ENCODE results near the gene KIRREL3. TPM values are rescaled to one million over a fixed set of nuclear protein-coding genes. Genes with fewer than 3 reads are reported as not detected.

KIRREL3 gene
- polyA plus RNA-seq, 1 of the 3 experiments (the other 2 are of a cell fraction), result 3.7 TPM

DNA sequence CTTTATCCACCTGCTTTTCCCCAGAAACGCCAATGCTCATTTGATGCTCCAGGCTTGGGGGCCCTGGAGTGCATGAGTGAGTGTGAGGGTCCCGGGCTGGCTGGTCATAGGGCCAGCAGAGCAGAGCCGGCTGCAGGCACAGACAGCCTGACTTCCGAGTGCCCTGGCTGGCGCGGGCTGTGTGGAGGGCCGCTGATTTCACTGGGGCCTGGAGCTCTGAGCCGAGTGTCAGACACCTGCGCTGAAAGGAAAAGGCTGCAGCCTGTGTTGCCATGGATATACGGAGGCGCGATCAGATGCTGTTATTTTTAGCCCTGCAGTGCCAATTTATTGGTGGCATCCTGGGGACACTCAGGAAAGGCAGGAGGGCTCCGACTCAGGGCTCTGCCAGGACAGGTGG is 557.5 kb downstream of the KIRREL3 start:
- WGBS (ENCODE audit: low lambda C conversion rate), result 65% methylated on average over 13 of the region's 13 CpGs
- TF ChIP-seq RAD21 (IDR thresholded peaks at IDR 0.05; ENCODE audit: low read length), result no peak
- peak; percentile 74 for DNase-seq
- no peak overlapping the region for H2AFZ ChIP-seq (ENCODE audit: low read depth)
- peaks cover 3% of the 10 kb centered on the region for H3F3A ChIP-seq (replicated peaks; ENCODE audit: insufficient read depth)
- no peaks in the 10 kb centered on the region for H3K9me3 ChIP-seq
- POLR2A ChIA-PET, result interaction anchor here (1.1 to 2.9 kb wide), 3 partner anchors 12 to 101 kb away, joined by 3 to 9 read pairs (median 3); no protein-coding TSS in a partner anchor
- H3K9ac ChIP-seq, result no peak overlapping the region
- no peaks in the 10 kb centered on the region for H3K79me2 ChIP-seq (ENCODE audit: insufficient read depth)
- no peaks in the 10 kb centered on the region for H3K27me3 ChIP-seq (ENCODE audit: insufficient read depth)
- H3K9me2 ChIP-seq, result no peaks in the 10 kb centered on the region
- H4K20me1 ChIP-seq (ENCODE audit: insufficient read depth), result no peaks in the 10 kb centered on the region
- H3K4me3 ChIP-seq (ENCODE audit: low read depth in 2 of 2, low read length in 1 of 2), result no peak overlapping the region
- peaks cover 0 to 20% of the 10 kb centered on the region in 2 experiments; a peak in 1 of 4 replicates for H3K4me1 ChIP-seq (ENCODE audit: control insufficient read depth in 1 of 2, insufficient read depth in 2 of 2, low read depth in 1 of 2, low read length in 1 of 2)
- CTCF ChIA-PET, result interaction anchor here (0.6 to 7.8 kb wide), 20 partner anchors 10 to 559 kb away, joined by 3 to 153 read pairs (median 4); no protein-coding TSS in a partner anchor
- H3K36me3 ChIP-seq (replicated peaks in 1 of 2; ENCODE audit: control insufficient read depth in 1 of 2, insufficient read depth in 2 of 2, low read length in 1 of 2), result no peaks in the 10 kb centered on the region
- H3K4me2 ChIP-seq, result no peak overlapping the region
- H3K27ac ChIP-seq (ENCODE audit: low read depth in 2 of 2, low read length in 1 of 2), result peak overlapping the region in 1 of 2 experiments; percentile 60; a peak in 2 of 4 replicates

DNA sequence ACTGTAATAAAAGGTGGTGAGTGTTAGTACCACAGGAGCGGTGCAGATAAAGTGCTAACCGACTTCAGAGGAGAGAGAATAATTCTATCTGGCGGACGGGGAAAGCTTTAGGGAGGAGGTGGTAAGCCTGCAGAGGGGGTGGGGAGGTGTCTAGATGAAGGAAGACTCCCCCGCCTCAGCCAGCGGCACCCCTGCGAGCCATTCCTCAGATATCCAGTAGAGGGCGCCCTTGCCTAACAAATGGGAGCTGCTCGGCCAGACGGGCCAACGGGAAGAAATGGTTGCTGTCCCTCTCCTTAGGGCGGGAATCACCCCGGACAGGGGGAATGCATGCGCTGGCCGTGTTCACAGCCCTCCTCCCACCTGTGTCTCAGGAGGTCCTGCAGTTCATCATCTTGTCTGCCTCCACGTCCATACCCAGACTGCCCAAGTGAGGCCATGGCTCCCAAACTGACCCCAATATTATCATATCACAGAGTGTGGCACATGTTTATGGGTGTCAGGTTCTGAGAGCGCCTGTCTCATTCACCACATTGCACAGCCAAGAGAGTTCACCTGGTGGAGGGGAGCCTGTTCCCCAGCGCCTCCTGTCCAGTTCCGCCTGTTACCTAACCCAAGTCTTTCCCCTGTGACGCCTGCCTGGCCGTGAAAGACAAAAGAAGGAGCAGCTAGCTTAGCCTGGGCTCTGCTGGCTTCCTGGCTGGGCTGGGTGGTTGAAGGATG is 559.6 kb downstream of the KIRREL3 start:
- H3K9me2 ChIP-seq, result no peaks in the 10 kb centered on the region
- ChIA-PET CTCF (interaction anchor here (0.5 to 7.8 kb wide), 60 partner anchors 9 to 1050 kb away, joined by 3 to 153 read pairs (median 5); partner anchors contain the start of gene DCPS), POLR2A (interaction anchor here (1.0 to 2.1 kb wide), 2 partner anchors 40 to 73 kb away, joined by 4 to 8 read pairs; no protein-coding TSS in a partner anchor)
- peaks cover 7% of the 10 kb centered on the region for H3F3A ChIP-seq (replicated peaks; ENCODE audit: insufficient read depth)
- H3K4me2 ChIP-seq, result no peak overlapping the region
- H3K9me3 ChIP-seq, result no peaks in the 10 kb centered on the region
- peaks cover 0 to 20% of the 10 kb centered on the region in 2 experiments; a peak in 1 of 4 replicates for H3K4me1 ChIP-seq (ENCODE audit: control insufficient read depth in 1 of 2, insufficient read depth in 2 of 2, low read depth in 1 of 2, low read length in 1 of 2)
- no peaks in the 10 kb centered on the region for H3K27me3 ChIP-seq (ENCODE audit: insufficient read depth)
- no peaks in the 10 kb centered on the region for H3K79me2 ChIP-seq (ENCODE audit: insufficient read depth)
- no peak overlapping the region; a peak in 1 of 4 replicates for H3K4me3 ChIP-seq (ENCODE audit: low read depth in 2 of 2, low read length in 1 of 2)
- WGBS (ENCODE audit: low lambda C conversion rate), result 39% methylated on average over 16 of the region's 21 CpGs
- H3K36me3 ChIP-seq (replicated peaks in 1 of 2; ENCODE audit: control insufficient read depth in 1 of 2, insufficient read depth in 2 of 2, low read length in 1 of 2), result no peaks in the 10 kb centered on the region
- DNase-seq, result peak; percentile 94
- H2AFZ ChIP-seq (ENCODE audit: low read depth), result peak overlapping the region; percentile 42; the same call in 1 of the 2 replicates
- H3K9ac ChIP-seq, result no peak overlapping the region
- H4K20me1 ChIP-seq (ENCODE audit: insufficient read depth), result no peaks in the 10 kb centered on the region
- no peak overlapping the region for H3K27ac ChIP-seq (ENCODE audit: low read depth in 2 of 2, low read length in 1 of 2)
- TF ChIP-seq, protein P1, sequence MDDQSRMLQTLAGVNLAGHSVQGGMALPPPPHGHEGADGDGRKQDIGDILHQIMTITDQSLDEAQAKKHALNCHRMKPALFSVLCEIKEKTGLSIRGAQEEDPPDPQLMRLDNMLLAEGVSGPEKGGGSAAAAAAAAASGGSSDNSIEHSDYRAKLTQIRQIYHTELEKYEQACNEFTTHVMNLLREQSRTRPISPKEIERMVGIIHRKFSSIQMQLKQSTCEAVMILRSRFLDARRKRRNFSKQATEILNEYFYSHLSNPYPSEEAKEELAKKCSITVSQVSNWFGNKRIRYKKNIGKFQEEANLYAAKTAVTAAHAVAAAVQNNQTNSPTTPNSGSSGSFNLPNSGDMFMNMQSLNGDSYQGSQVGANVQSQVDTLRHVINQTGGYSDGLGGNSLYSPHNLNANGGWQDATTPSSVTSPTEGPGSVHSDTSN (IDR thresholded peaks at IDR 0.05), result no peak
- TF ChIP-seq, protein P2, sequence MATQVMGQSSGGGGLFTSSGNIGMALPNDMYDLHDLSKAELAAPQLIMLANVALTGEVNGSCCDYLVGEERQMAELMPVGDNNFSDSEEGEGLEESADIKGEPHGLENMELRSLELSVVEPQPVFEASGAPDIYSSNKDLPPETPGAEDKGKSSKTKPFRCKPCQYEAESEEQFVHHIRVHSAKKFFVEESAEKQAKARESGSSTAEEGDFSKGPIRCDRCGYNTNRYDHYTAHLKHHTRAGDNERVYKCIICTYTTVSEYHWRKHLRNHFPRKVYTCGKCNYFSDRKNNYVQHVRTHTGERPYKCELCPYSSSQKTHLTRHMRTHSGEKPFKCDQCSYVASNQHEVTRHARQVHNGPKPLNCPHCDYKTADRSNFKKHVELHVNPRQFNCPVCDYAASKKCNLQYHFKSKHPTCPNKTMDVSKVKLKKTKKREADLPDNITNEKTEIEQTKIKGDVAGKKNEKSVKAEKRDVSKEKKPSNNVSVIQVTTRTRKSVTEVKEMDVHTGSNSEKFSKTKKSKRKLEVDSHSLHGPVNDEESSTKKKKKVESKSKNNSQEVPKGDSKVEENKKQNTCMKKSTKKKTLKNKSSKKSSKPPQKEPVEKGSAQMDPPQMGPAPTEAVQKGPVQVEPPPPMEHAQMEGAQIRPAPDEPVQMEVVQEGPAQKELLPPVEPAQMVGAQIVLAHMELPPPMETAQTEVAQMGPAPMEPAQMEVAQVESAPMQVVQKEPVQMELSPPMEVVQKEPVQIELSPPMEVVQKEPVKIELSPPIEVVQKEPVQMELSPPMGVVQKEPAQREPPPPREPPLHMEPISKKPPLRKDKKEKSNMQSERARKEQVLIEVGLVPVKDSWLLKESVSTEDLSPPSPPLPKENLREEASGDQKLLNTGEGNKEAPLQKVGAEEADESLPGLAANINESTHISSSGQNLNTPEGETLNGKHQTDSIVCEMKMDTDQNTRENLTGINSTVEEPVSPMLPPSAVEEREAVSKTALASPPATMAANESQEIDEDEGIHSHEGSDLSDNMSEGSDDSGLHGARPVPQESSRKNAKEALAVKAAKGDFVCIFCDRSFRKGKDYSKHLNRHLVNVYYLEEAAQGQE (IDR thresholded peaks at IDR 0.05; ENCODE audit: low read depth, low read length), result peak; percentile 51; the same call in 1 of the 2 replicates
- TF ChIP-seq, protein P3, sequence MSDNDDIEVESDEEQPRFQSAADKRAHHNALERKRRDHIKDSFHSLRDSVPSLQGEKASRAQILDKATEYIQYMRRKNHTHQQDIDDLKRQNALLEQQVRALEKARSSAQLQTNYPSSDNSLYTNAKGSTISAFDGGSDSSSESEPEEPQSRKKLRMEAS (IDR thresholded peaks at IDR 0.05; ENCODE audit: low read depth), result no peak
- no peak for TF ChIP-seq SIN3A (IDR thresholded peaks at IDR 0.05; ENCODE audit: borderline replicate concordance, low read depth, low read length)
- TF ChIP-seq TEAD4 (IDR thresholded peaks at IDR 0.05; ENCODE audit: borderline replicate concordance, insufficient read depth), result no peak
- no peak for TF ChIP-seq EZH2phosphoT487 (IDR thresholded peaks at IDR 0.05; ENCODE audit: borderline replicate concordance, low read depth)
- TF ChIP-seq SMC3 (IDR thresholded peaks at IDR 0.05; ENCODE audit: low read depth, low read length), result peak; percentile 92
- TF ChIP-seq JUND (IDR thresholded peaks at IDR 0.05), result no peak
- no peak for TF ChIP-seq TCF12 (IDR thresholded peaks at IDR 0.05)
- no peak for TF ChIP-seq ELF1 (IDR thresholded peaks at IDR 0.05)
- TF ChIP-seq POLR2AphosphoS5 (IDR thresholded peaks at IDR 0.05; ENCODE audit: low read depth, low read length), result no peak
- TF ChIP-seq, protein P4, sequence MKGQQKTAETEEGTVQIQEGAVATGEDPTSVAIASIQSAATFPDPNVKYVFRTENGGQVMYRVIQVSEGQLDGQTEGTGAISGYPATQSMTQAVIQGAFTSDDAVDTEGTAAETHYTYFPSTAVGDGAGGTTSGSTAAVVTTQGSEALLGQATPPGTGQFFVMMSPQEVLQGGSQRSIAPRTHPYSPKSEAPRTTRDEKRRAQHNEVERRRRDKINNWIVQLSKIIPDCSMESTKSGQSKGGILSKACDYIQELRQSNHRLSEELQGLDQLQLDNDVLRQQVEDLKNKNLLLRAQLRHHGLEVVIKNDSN (IDR thresholded peaks at IDR 0.05; ENCODE audit: borderline replicate concordance, low read depth), result no peak
- TF ChIP-seq, protein P5, sequence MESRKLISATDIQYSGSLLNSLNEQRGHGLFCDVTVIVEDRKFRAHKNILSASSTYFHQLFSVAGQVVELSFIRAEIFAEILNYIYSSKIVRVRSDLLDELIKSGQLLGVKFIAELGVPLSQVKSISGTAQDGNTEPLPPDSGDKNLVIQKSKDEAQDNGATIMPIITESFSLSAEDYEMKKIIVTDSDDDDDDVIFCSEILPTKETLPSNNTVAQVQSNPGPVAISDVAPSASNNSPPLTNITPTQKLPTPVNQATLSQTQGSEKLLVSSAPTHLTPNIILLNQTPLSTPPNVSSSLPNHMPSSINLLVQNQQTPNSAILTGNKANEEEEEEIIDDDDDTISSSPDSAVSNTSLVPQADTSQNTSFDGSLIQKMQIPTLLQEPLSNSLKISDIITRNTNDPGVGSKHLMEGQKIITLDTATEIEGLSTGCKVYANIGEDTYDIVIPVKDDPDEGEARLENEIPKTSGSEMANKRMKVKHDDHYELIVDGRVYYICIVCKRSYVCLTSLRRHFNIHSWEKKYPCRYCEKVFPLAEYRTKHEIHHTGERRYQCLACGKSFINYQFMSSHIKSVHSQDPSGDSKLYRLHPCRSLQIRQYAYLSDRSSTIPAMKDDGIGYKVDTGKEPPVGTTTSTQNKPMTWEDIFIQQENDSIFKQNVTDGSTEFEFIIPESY (IDR thresholded peaks at IDR 0.05; ENCODE audit: borderline replicate concordance, low read depth), result no peak
- no peak for TF ChIP-seq RCOR1 (IDR thresholded peaks at IDR 0.05; ENCODE audit: low read length)
- TF ChIP-seq MEF2A (IDR thresholded peaks at IDR 0.05; ENCODE audit: borderline replicate concordance, low read depth), result no peak

All from SK-N-SH (cell line).